NCI-H524 treated with DMSO at 0.1 percent for 48 hours (cell line): ENCODE measurements around the gene GLI2.

Experiments
- DNase-seq: peaks from one replicate; lab custom pipeline; 2025; lab: John Stamatoyannopoulos, UW

Gene GLI2

DNA sequence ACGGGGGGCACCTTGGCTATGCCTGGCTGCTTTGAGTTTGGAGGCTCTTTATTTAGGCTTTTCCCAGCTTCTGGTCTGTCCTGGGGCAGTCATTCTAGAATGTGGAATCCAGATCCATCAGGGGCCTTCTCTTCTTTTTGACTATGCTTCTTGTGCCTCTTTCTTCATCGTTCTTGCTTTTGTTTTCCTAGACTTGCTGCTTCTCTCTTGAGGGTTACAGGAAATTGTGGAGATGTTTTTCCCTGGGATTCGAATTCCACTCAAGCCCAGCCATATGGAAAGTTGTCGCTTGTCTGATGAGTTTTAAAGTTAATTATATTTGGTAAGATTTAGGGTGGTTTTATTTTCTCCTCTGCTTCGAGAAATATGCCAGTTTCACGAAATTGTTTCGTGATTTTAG, 2.4 kb downstream of the GLI2 start:
- no peak for DNase-seq

DNA sequence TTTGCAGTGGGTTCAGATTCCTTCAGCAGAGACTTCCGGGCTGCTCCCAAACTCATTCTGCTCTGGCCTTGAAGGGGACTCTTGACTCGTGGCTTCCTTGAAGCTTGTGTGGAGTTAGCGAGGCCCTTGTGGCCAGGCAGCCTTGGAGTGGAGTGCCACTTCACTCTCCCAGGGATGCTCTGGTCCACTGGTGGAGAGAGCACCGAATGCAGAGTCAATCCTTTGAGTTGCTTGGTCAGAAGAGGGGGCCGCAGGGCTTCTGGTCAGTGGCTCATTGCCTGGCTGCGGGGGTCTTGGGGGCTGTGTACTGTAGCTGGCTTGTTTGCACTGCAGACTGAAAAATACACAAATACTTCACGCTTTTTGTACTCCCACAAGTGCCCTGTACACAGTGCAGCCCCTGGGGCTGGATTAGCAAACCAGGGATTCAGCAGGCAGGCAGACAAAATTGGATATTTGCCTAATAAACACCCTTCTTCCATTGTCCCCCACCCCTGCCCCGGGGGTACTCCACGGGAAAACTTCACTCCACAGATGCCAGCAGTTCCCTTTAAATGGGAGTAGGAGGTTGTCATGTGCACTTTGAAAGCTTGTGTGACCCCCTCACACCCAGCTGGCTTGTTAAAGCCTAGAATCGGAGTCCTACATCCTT, 3.2 kb downstream of the GLI2 start:
- no peak for DNase-seq

DNA sequence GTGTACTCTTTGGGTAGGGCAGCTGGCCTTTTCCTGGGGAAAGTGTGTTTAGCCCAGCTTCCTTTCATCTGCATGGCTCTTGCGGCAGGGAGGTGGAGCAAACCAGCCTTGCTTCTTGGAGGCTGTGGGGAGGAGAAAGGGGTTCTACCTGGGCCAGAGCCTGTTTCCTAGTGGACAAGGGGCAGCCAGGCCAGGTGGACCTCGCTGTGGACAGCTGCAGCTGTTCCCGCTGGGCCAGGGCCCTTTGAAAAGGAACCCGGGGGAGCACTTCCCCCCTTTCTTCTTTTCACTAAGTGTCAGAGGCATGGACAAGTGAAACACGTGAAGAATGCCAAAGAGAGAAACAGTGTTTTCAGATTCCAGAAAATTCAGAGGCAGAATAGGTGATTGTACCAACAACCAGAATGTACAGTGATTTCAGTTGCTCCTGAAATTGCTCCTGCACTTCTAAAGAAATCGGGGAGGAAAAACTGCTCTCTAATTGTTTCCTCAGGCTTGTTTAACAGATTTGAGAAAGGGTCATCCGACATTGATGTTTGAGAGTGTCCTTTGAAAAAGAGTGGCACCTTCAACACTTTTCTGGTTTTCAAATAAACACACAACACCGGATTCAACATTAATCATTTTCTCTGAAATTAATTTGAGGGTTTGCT, 3.9 kb downstream of the GLI2 start:
- no peak for DNase-seq

DNA sequence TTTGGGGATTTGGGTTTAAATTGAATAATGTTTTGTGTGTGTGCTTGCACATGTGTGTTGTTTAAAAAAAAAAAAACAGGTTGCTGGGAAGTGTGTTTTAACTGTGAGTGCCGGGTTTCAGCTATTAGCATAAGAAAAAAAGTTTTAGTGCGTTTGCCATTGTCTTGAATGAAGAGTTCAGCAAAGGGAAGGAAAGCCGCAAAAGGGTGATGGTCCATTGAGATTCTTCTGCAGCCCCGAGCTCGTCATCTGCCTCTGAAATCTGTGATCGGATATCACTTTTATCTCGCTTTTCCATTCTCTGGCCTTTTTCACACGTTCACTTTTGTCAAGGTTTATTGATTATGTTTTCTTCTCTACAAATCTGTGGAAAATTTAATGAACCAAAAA, 4.7 kb downstream of the GLI2 start:
- no peak for DNase-seq

DNA sequence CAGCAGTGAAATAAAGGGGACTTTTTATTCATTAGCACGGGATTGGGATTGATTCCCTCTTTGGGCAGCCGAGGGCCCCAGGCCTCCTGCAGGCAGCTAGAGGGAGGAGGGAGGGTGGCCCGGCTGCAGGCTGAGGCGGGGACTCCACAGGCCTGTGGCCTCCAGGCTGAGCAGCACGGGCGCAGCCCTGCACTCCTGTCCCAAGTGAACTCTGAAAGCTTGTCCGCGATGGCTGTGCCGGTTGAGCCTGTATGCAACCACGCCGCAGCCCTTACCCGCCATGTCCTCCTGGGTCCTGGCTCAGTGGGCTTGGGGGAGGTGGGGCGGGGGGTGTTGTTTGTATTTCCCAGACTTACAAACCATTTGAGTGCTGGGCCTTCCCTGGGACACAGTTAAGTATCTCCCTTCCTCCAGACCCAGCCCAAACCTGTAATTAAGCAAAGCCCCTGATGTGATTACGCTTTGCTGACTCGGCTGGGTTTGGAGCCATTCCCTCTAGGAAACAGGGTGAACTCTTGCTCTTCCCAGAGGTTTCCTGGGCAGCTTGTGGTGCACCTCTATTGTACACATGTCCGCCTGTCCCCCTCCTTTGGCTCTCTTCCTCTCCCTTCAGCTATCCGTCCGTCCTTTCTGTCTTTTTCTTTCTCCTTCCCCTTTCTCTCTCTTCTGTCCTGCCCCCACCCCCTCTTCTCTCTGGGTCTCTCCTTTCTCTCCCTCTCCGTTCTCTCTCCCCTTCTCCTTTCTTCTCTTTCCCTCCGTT, 5.3 kb downstream of the GLI2 start:
- no peak for DNase-seq

DNA sequence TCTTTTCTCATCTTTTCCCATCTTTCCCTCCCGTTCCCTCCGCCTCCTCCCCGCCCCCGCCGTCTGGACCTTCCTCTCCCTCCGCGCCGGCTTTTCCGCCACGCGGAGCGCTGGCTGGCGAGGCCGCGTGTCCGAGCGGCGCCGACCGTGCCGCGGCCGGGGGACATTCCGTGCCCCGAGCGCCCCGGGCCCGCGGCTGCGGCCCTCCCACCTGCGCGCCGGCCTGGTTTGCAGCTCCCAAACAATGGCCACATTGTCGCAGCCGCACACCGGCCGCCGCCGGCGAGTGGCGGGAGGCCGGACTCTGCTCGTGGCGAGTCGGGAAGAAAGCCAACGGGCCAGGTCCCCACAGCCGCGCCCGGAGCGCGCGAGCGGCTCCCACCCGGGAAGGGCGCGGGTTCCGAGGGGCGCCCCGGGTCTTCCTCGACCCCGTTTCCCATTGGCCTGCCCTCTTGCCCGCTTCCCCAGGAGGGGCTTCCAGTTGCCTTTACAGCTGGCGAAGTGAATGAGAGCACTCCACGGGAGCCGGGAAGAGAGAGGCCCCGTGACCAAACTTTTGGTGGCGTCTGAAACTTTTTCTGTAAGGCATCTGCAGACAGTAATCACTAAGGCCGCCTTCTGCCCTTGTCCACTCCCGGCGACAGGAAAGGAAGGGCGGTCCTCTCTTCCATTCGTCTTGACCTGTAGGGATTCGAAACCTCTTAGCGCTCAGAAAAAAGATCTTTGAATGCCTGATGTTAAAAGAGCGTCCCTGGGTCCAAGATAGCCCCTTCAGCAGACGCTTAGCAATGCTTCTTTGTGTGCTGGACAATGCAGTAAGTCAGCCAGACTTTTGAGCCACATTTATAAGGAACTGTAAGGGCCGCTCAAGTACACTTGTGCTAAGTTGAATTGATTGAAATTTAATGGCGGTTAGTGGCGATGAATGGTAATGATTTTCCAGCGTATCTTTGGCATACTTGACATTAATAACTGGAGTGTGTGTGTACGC, 6.2 kb downstream of the GLI2 start:
- DNase-seq = no peak

DNA sequence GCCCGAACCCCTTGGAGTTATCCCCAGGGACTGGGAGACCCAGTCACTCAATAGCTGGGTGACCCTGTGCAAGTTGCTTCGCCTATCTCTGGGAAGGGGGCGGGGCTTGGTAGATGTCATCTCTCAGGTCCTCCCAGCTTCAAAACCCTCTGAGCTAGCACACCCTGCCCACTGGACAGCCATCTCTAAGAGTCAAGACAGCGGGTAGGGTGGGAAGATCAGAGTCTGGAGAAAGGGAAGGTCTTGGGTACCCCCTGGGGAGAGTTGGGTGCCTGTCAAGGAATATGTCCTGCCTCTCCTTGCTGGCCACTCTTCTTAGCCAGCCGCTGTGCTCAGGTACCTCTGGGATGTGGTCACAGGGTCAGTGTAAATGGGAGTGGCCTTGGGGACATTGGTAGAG, 8.0 kb downstream of the GLI2 start:
- DNase-seq = no peak

DNA sequence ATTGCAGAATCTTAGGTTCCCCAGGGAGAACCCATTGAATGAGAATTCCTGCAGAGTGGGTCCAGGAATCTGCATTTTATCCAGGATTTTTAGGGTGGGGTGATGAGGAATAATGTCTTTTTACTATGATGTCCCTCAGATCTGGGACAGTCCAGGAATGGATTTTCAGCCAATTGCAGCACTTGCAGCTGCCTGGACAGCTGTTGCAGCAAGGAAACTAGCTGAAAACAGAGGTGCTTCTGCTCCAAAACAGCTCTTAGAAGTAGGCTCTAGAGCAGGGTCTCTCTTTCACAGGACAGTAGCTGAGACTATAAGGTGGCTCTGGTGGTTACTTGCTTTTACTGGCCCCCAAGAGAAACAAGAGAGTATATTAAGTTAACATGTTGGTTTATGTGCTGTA, 9.1 kb downstream of the GLI2 start:
- DNase-seq = no peak

DNA sequence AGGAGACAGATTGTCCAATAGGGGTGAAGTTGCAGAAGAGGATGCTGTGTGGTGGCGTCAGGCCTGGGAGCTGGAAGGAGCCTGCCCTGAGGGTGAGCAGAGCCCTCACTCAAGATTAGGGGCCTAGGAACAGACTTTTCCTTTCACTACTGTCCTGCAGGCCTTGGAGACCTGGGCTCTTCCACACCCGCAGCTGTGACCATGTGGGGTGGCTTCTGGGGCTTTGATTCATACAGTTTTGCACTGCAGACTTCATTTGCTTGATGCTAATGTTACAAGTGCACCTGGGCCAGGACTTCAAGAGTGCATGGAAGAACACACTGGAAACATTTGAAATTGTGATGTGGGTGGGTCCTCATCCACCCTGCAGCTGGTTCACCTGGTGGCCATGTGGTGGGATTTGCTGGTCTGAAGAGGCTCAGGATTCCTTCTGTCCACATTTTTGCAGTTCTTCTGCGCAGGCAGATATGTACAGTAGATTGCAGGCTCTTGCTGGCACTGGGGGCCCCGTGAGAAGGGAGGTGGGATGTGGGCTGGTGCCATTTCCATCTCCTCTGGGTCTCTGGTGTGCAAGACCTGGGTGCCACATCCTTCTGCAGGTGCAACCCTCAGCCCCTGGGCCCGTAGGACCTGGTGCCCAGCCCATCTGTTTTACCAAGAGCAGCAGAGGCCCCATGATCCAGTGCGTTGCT, 9.9 kb downstream of the GLI2 start:
- no peak for DNase-seq

DNA sequence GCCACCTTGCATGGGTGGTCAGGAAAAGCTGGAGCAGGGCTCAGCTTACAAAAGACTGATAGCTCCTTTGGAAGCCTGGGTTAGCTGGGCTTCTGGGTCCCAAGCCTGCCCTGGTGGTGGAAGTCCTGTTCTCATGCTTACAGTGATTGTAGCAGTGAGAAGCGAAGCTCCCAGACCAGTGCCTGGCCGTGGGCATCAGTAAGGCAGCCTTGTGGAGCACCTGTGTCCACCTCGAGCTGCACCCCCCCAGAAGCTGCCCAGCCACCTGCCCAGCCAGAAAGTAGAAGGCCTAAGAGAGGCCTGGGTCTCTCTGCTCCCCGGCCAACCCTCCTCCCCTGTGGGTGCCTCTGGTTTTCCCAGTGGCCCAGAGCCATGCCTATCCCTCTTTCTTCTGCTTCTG, 10.5 kb downstream of the GLI2 start:
- no peak for DNase-seq

DNA sequence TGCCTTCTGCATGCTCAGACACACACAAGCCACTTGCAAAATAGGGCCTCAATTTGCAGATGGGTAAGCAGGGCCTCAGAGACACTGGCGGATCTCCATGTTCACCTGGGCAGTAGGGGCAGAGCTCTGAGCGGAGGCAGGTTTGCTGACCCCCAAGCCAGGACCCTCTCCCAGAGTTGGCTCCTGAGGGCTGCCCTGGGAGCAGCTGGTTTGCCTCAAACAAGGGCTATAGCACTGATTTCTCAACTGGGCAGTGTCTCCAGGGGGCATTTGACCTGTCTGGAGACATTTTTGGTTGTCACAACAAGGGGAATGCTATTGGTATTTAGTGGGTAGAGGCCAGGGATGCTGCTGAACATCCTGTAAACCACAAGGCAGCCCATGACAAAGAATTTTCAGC, 11.6 kb downstream of the GLI2 start:
- no peak for DNase-seq

DNA sequence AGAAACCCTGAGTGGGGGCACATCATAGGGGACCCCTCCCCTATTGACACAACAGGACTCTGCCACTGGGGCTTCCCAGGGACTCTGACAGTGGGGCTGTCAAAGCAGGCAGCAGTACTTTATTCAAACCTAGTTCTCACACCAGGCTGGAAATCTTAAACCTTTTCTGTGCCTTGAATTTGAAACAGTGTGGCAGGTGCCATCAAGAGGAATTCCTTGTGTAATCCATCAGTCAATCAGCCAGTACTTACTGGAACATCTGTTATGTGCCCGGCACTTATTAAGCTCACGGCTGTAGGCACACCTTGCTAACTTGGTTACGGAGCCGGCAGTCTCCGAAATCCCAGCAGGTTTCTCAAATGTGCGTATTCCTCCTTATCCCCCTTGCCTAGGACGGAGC, 12.0 kb downstream of the GLI2 start:
- peak; percentile 80 for DNase-seq

DNA sequence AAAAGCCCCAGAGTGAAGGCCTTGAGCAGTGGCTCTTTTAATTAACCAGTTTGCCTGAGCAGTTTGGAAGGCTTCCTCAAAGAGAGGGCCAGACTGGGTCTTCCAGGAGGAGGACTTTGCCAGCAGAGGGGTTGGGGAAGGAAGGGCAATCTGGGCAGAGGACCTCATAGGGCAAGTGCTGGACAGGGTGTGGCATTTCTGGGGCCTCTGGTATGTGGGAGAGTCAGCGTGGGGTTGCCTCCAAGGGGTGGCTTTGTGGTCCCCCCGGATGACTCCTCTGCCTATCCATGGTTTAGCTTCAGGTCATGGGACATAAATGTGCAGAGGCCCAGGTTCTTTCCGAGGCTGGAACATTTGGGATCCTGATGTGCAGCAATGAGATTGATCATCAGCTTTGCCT, 12.6 kb downstream of the GLI2 start:
- no peak for DNase-seq

DNA sequence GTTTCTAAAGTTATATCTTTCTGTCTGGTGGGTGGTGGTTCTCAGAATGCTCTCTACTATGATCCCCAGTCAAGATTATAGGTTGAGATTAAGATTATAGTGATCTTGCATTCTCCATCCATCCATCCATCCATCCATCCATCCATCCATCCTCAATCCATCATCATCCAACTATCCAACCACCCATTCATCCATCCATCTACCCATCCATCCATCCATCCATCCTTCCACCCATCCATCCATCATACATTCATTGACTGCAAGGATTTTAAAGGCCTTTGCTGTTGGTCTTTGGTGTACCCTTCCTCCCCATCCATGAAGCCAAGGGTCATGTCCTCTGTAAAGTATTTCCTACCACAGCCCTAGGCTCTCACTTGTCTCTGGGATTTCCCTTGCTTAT, 13.1 kb downstream of the GLI2 start:
- no peak for DNase-seq

DNA sequence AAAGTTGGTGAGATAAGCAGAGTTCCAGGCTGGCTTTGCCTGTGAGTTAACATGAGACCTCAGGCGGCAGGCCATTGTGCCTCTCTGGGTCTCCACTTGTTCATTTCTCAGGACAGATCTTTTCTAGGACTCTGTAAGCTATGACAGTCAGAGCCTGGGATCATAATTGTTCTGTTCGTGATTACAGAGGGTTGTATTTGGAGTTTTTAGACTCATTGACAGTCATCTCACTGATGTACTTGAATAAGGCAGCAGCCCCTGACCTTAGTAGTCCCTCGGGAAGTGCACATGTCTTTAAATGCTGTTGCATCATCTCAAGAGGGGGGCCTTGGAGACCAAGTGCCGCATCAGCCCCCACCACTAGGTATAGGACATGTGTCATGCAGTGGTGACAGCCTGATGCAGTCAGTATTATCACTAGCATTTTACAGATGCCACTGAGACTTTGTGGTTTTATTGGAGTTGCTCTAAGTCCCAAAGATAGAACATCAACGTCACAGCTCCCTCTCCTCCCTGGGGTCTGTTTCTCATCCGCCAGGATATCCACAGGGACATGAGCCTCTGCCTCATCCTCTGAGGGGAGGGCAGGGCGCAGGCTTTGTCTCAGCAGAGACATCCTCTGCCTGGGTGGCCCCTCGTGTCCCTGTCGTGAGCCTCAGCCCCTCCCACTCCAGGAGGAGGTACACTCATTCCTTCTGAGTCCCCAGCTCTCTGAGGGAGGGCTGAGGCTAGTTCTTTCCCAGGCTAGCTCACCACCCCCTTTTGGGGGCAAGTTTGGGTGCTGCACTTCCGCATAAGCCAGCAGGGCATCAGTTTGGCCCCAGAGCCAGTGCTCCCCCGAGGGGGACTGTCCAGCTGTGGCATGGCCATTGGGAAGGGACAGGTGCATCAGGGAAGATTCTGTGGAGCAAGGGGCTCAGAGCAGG, 14.1 kb downstream of the GLI2 start:
- DNase-seq = no peak

DNA sequence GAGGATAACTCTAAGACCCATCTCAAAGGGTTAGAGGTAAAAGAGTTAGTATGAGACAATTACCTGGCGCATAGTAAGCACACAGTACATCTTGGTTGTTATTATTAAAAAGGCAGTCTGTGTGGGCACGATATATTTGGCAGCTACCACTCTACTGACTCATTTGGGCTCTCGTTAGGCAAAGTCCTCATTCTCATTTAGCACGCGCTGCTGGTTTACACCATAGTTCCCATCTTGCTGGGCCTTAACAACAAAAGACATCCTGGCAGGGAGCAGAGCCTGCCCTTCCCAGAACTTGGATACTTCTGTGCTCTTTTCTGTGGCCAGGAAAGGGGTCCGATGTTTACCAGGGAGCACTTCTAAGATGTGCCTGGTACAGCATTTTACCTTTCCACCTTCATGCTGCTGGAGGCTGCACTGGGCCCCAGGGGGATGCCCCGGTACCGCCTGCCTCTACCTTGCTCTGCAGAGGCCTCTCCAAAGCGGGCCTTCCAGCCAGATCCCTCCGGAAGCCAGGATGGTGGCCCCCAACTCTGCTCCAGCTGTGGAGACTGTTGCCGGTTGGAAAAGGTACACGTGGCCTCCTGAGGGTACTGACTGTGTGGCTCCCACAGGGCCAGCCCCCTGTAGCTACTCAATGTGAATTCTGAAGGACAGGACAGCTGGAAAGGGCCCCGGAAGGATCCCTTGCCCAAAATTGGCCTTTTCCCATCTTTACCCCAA, 15.0 kb downstream of the GLI2 start:
- no peak for DNase-seq

DNA sequence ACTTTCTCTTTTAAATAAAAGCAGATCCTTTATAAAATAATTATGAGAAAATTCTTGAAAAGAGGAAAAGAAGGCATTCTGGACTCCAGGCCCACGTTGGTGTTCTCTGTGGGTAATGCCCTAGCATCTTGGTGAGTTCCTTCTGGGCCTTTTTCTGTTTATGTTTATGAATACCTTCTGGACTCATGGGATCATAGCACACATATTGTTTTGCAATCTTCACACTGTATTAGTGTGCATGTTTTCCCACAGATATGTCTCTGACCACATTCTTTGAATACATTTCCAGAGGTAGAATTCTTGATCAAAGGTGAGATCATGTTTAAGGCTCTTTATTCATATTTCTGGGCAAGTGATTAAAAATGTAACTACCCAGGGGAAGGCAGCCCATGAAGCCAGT, 15.9 kb downstream of the GLI2 start:
- DNase-seq = no peak

DNA sequence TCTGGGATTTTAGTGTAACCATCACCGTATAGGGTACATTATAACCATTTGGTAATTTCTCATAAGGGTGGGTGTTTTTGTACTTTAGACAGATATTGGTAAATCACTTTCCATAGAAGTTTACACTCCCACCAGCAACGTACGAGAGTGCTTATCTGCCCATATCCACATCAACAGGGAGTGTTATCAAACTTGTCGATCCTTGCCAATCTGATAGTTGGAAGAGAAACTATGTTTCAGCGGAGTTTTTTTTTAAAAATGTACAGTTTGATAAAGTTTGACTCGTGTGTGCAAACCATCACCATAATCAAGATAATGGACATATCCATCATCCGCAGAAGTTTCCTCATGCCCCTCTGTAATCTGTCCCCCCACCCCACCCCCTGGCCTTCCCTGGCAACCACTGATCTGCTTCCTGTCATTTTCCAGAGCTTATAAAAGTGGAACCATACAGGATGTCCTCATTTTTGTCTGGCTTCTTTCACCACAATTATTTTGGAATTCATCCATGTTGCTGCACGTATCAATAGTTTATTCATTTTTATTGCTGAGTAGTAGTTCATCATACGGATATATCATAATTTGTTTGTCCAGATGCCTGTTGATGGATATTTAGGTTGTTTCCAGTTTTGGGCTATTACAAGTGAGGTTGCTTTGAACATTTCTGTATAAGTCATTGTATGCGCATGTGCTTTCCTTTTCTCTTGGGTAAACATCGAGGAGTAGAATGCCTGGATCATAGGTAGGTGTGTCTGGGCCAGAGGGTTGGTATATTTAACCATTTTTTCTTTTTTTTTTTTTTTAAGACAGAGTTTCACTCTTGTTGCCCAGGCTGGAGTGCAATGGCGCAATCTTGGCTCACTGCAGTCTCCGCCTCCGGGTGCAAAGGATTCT, 18.6 kb downstream of the GLI2 start:
- no peak for DNase-seq
